ENCODE measurements around the gene FAM193B. TPM values are rescaled to one million over a fixed set of nuclear protein-coding genes. Genes with fewer than 3 reads are reported as not detected.

Gene FAM193B
- polyA plus RNA-seq, 1 experiment: 31.9 TPM

- peak within 1 kb of the TSS; percentile 77 for H3K4me3 ChIP-seq (ENCODE audit: low read depth, low read length)
- TF ChIP-seq CTCF (IDR thresholded peaks at IDR 0.05; ENCODE audit: insufficient read depth, low read depth, low read length): no peak
- peaks cover 4% of the 10 kb centered on the region; the same call in 1 of the 2 replicates for H3K27me3 ChIP-seq (ENCODE audit: control insufficient read depth, insufficient read depth, low read length)
- peaks cover 24% of the 10 kb centered on the region for H3K36me3 ChIP-seq (ENCODE audit: control insufficient read depth, insufficient read depth, low read length)
- DNase-seq (ENCODE audit: low read depth): peak; percentile 39
- ChIA-PET CTCF (interaction anchor here (0.8 to 1.6 kb wide), 6 partner anchors 15 to 135 kb away, joined by 3 to 5 read pairs (median 4); no protein-coding TSS in a partner anchor), POLR2A (interaction anchor here (0.6 to 0.7 kb wide), 2 partner anchors 400 to 456 kb away, joined by 3 to 7 read pairs; no protein-coding TSS in a partner anchor)
Observed at GRCh38 chr5:177592010-177592834, 37.9 kb upstream of the FAM193B start, which contains the start of gene TMED9. TMED9 (plus strand) TSS chr5:177592203; CDS start chr5:177592215, 12 bp downstream.

GRCh38 chr5:177591690-177592009 lies 37.3 kb upstream of the FAM193B start:
- peak overlapping the region; percentile 77 for H3K4me3 ChIP-seq (ENCODE audit: low read depth, low read length)
- POLR2A ChIA-PET: no interaction called here
- CTCF ChIA-PET: interaction anchor here (0.9 to 1.3 kb wide), 2 partner anchors 33 to 45 kb away, joined by 3 to 4 read pairs; no protein-coding TSS in a partner anchor
- H3K27me3 ChIP-seq (ENCODE audit: control insufficient read depth, insufficient read depth, low read length): peaks cover 4% of the 10 kb centered on the region; the same call in 1 of the 2 replicates
- no peak for TF ChIP-seq CTCF (IDR thresholded peaks at IDR 0.05; ENCODE audit: insufficient read depth, low read depth, low read length)
- H3K36me3 ChIP-seq (ENCODE audit: control insufficient read depth, insufficient read depth, low read length): peaks cover 24% of the 10 kb centered on the region
- DNase-seq (ENCODE audit: low read depth): no peak

- Histone ChIP-seq H3K36me3 (ENCODE audit: control insufficient read depth, insufficient read depth, low read length) (peaks cover 18% of the 10 kb centered on the region), H3K27me3 (ENCODE audit: control insufficient read depth, insufficient read depth, low read length) (peaks cover 4% of the 10 kb centered on the region; the same call in 1 of the 2 replicates), H3K4me3 (ENCODE audit: low read depth, low read length) (no peak overlapping the region)
- ChIA-PET CTCF (no interaction called here), POLR2A (no interaction called here)
- no peak for DNase-seq (ENCODE audit: low read depth)
- no peak for TF ChIP-seq CTCF (IDR thresholded peaks at IDR 0.05; ENCODE audit: insufficient read depth, low read depth, low read length)
Observed at GRCh38 chr5:177590406-177590805, 36.0 kb upstream of the FAM193B start.

GRCh38 chr5:177588413-177588909 lies 34.1 kb upstream of the FAM193B start:
- no peak overlapping the region for H3K4me3 ChIP-seq (ENCODE audit: low read depth, low read length)
- TF ChIP-seq CTCF (IDR thresholded peaks at IDR 0.05; ENCODE audit: insufficient read depth, low read depth, low read length): no peak
- ChIA-PET CTCF (interaction anchor here (1.1 kb wide), 1 partner anchor 19 kb away, joined by 4 read pairs; no protein-coding TSS in a partner anchor), POLR2A (no interaction called here)
- 0 out of 2 replicates have a peak, but pooled peaks cover 2% of the 10 kb centered on the region for H3K36me3 ChIP-seq (ENCODE audit: control insufficient read depth, insufficient read depth, low read length)
- no peak for DNase-seq (ENCODE audit: low read depth)
- H3K27me3 ChIP-seq (ENCODE audit: control insufficient read depth, insufficient read depth, low read length): peaks cover 9% of the 10 kb centered on the region; the same call in 1 of the 2 replicates

- POLR2A ChIA-PET: no interaction called here
- TF ChIP-seq CTCF (IDR thresholded peaks at IDR 0.05; ENCODE audit: insufficient read depth, low read depth, low read length): no peak
- no peak overlapping the region for H3K4me3 ChIP-seq (ENCODE audit: low read depth, low read length)
- CTCF ChIA-PET: no interaction called here
- no peaks in the 10 kb centered on the region for H3K27me3 ChIP-seq (ENCODE audit: control insufficient read depth, insufficient read depth, low read length)
- no peak for DNase-seq (ENCODE audit: low read depth)
- H3K36me3 ChIP-seq (ENCODE audit: control insufficient read depth, insufficient read depth, low read length): no peaks in the 10 kb centered on the region
Observed at GRCh38 chr5:177578316-177578715, 24.0 kb upstream of the FAM193B start.
